Activated naive CD4-positive, alpha-beta T cell treated with Interleukin-2 at 50 U/mL for 16 hours (primary cell): ENCODE measurements around the gene CPA2.
"Not testable (repeated sequence)": the region's sequence is repeated elsewhere in the genome, so short reads cannot be mapped to it uniquely, and the experiment has no call there.

ENCODE experiments used
- DNase-seq: peaks from one replicate; pipeline ENCODE4 v3.0.0-alpha.2; 2020

CPA2 gene

DNA sequence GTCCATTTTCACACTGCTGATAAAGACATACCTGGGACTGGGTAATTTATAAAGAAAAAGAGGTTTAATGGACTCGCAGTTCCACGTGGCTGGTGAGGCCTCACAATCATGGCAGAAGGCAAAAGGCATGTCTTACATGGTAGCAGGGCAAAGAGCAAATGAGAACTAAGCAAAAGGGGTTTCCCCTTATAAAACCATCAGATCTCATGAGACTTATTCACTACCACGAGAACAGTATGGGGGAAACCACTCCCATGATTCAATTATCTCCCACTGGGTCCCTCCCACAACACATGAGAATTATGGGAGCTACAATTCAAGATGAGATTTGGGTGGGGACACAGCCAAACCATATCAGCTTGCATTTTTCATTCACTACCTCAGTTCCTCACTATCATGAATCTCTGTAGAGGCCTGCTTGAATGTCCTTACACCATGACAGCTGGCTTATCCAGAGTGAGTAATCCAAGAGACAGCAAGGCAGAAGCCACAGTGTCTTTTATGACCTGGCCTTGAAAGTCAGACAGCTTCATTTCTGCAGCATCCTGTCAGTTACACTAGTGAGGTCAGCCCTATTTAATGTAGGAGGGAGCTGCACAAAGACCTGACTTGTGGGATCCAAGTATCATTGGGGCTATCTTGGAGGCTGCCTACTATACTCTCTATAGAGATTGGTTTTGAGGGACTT is 55.0 kb downstream of the CPA2 start:
- not testable (repeated sequence) for DNase-seq

- DNase-seq = no peak
Measured at GRCh38 chr7:130322615-130323014, 56.0 kb downstream of the CPA2 start.

GRCh38 chr7:130324306-130324943 is 57.8 kb downstream of the CPA2 start:
- DNase-seq = no peak

DNA sequence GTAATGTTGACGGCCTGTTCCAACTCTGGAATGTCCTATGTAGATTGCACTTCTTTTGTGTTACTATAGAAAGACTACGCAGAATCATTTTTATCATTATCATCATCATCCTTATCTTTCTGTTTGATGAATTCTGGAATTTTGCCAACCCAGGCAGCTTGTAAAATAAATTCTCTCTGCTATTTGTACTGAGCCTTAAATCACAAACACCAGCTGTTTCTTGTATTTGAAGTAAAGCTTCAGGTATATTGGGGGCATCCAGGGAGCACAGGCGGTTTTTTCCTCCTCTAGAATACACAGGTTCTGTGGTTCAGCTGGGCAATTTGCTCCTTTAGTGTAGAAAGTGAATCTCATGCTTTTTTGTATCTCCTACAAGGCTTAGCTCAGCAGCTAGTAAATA is 63.0 kb downstream of the CPA2 start:
- no peak for DNase-seq

- DNase-seq = no peak
Measured at GRCh38 chr7:130332259-130333053, 65.8 kb downstream of the CPA2 start.

- DNase-seq = no peak
Measured at GRCh38 chr7:130333832-130334231, 67.2 kb downstream of the CPA2 start.

DNA sequence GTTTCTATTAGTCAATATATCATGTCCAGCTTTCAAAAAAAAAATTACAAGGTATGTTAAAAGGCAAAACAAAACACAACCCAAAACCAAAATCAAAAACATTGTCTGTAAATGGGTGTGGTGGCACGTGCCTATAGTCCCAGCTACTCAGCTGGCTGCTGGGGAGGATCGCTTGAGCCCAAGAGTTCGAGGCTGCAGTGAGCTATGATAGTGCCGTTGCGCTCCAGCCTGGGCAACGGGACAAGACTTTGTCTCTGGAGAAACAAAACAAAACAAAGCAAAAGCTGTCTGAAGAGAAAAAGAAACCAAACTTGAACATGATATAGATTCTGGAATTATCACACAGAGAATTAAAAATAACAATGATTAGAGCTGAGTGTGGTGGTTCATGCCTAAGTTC is 67.6 kb downstream of the CPA2 start:
- no peak for DNase-seq

- DNase-seq = no peak
Measured at GRCh38 chr7:130337410-130337971, 70.8 kb downstream of the CPA2 start.

DNA sequence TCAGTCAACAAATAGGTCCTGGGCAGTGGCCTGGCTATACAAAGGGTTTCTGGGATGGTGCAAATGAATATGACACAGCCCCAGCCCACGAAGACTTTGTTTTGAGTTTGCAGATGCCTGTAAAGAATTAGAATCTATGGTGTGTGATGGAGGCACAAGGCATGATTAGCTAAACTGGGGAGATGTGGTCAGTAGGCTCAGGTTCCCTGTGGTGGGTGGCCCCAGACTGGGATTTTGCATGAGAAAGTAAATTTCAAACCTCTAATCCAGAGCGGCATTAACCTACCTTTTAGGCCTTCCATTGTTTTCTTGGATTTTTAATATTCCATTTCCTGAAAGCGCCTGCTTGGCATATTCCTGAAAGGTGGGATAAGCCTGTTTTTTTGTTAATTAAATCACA is 71.6 kb downstream of the CPA2 start:
- DNase-seq = no peak
